NK-92 (cell line): Measurements from ENCODE around the gene MTPN.

Experiments used
- DNase-seq: peaks from one replicate; lab custom pipeline; 2025; ENCODE audit not compliant: unreplicated experiment; lab: John Stamatoyannopoulos, UW

MTPN gene

DNA sequence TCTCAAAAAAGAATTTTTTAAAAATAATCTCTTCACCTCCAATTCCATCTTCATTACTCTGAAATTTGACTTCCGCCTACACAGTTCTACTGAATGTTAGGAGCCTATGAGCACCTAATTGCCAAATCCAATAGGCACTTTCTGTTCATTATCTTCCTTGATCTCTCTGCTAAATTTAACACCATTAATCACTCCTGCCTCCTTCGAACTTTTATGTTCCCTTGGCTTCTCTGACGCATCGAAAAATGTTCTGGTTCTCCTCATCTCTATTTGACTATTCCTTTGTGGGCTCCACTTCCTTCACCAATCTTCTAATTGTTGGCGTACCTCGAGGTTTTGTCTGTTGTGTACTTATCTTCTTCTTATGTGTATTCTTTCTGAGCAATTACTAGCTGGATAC, 87.3 kb downstream of the MTPN start:
- DNase-seq = no peak

DNA sequence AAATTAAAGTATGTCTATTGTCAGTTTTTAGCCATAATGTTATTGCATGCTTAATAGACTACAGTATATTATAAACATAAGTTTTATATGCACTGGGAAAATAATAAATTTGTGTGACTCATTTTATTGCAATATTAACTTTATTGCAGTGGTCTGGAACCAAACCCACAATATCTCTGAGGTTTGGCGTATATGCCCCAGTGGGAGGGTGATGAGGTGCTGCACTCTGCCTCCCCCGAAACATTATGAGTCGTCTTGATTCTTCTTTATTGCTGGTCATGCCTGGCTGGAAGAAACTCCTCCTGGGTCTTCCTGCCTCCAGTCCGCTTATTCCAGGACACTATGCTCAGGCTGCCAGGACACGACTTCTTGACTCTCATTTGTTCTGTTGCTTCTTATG, 88.4 kb downstream of the MTPN start:
- DNase-seq = no peak

- DNase-seq = no peak
Measured at GRCh38 chr7:135886345-135887132, 90.6 kb downstream of the MTPN start.

DNA sequence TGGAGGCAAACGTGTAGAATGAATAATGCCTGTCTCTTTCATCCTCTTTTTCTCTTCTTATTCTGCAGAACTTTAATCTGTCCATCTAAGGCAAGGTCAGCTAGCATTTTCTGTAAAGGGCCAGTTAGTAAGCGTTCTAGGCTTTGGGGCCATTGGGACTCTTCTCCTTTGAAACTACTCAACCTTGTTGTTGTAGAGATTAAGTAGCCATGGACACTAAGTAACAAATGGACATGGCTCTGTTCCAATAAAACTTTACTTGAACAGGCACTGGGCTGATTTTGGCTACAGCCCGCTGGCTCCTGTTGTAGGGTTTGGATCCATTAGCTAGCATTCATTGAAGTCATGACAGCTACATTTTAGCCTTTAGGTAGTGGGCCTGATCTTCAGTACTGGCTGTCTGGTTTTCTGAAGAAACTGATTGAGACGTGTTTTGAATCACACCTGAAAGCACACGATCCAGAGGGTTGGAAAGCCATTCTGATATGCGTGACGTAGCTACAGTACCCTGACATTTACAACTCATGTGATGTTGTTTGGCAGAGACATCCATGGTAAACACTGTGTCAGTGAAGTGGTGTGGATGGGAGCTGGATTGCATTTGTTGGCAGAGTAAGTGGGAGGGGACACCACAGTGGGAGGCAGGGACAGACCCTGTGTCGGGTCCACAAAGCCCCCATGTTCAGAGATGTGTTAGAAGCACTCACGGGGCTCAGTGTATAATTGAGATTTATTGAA, 92.5 kb downstream of the MTPN start:
- no peak for DNase-seq

GRCh38 chr7:135879233-135879632, 97.9 kb downstream of the MTPN start:
- DNase-seq = no peak

DNA sequence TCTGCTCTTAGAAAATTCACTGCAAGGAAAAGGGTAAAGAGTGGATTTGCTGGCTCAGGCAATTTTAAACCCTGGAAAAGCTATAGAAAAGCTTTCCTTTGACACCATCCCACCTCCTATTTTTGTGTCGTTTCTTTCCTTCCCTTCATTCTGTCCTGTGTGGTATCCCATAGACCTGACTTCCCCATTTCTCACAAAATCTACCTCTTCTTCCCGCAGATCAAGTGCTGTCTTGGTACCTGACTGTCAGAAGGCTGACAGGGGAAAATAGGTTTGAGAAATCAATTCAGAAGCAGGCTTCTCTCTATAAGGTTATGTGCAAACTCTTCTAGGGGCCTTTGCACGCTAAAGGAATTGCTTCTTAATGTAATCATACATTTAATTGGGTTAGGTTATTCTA, 98.9 kb downstream of the MTPN start:
- no peak for DNase-seq

GRCh38 chr7:135877805-135878204, 99.4 kb downstream of the MTPN start:
- no peak for DNase-seq
